ENCODE measurements around the gene CLIP2. TPM values are rescaled to one million over a fixed set of nuclear protein-coding genes. Genes with fewer than 3 reads are reported as not detected.
"Not testable (repeated sequence)": the region's sequence is repeated elsewhere in the genome, so short reads cannot be mapped to it uniquely, and the experiment has no call there.

CLIP2 gene
- total RNA-seq, 2 donors from 2014 or later: 3.2 to 13.4 TPM

- Mint-ChIP-seq H3K36me3 (ENCODE audit: low read depth) (no peaks in the 10 kb centered on the region), H3K27me3 (no peaks in the 10 kb centered on the region), H3K4me1 (no peaks in the 10 kb centered on the region), H3K4me3 (no peak overlapping the region), H3K27ac (no peak overlapping the region)
- DNase-seq (no peak), ATAC-seq (no peak)
- H3K9me3 ChIP-seq (ENCODE audit: control insufficient read depth, low read length, poor library complexity, severe bottlenecking): no peaks in the 10 kb centered on the region
These were observed 70.8 kb downstream of the CLIP2 start for GRCh38 chr7:74360008-74360407.

- Mint-ChIP-seq H3K27me3 (no peaks in the 10 kb centered on the region), H3K36me3 (ENCODE audit: low read depth) (no peaks in the 10 kb centered on the region), H3K4me3 (no peak overlapping the region), H3K4me1 (no peaks in the 10 kb centered on the region), H3K27ac (no peak overlapping the region)
- DNase-seq (no peak), ATAC-seq (no peak)
- no peaks in the 10 kb centered on the region for H3K9me3 ChIP-seq (ENCODE audit: control insufficient read depth, low read length, poor library complexity, severe bottlenecking)
These were observed 73.1 kb downstream of the CLIP2 start for GRCh38 chr7:74362266-74362665.

DNA sequence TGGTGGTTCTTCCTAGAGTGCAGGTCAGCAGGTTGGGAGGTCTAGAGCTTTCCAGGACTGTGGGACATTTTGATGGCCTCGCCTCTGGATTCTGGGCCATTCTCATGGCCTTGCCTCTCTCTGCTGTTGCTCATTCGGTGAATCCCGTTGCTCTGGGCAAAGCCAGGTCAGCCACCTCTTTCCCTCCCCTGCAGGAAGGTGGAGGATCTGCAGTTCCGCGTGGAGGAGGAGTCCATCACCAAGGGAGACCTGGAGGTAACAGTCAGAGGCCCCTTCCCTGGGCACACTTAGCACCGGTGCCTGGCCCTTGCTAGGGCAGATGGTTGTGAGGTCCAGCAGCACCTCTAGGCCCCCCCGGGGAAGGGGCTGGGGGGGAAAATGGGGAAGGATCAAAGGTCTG, 74.9 kb downstream of the CLIP2 start:
- Mint-ChIP-seq H3K4me3 (no peak overlapping the region), H3K27ac (no peak overlapping the region), H3K27me3 (no peaks in the 10 kb centered on the region), H3K4me1 (no peaks in the 10 kb centered on the region), H3K36me3 (ENCODE audit: low read depth) (no peaks in the 10 kb centered on the region)
- ATAC-seq (no peak), DNase-seq (no peak)
- no peaks in the 10 kb centered on the region for H3K9me3 ChIP-seq (ENCODE audit: control insufficient read depth, low read length, poor library complexity, severe bottlenecking)

- no peaks in the 10 kb centered on the region for H3K36me3 Mint-ChIP-seq (ENCODE audit: low read depth)
- H3K9me3 ChIP-seq (ENCODE audit: control insufficient read depth, low read length, poor library complexity, severe bottlenecking): no peaks in the 10 kb centered on the region
- H3K27ac Mint-ChIP-seq: no peak overlapping the region
- ATAC-seq: no peak
- no peak overlapping the region for H3K4me3 Mint-ChIP-seq
- H3K4me1 Mint-ChIP-seq: no peaks in the 10 kb centered on the region
- DNase-seq: no peak
- no peaks in the 10 kb centered on the region for H3K27me3 Mint-ChIP-seq
These were observed 76.3 kb downstream of the CLIP2 start for GRCh38 chr7:74365322-74366022.

DNA sequence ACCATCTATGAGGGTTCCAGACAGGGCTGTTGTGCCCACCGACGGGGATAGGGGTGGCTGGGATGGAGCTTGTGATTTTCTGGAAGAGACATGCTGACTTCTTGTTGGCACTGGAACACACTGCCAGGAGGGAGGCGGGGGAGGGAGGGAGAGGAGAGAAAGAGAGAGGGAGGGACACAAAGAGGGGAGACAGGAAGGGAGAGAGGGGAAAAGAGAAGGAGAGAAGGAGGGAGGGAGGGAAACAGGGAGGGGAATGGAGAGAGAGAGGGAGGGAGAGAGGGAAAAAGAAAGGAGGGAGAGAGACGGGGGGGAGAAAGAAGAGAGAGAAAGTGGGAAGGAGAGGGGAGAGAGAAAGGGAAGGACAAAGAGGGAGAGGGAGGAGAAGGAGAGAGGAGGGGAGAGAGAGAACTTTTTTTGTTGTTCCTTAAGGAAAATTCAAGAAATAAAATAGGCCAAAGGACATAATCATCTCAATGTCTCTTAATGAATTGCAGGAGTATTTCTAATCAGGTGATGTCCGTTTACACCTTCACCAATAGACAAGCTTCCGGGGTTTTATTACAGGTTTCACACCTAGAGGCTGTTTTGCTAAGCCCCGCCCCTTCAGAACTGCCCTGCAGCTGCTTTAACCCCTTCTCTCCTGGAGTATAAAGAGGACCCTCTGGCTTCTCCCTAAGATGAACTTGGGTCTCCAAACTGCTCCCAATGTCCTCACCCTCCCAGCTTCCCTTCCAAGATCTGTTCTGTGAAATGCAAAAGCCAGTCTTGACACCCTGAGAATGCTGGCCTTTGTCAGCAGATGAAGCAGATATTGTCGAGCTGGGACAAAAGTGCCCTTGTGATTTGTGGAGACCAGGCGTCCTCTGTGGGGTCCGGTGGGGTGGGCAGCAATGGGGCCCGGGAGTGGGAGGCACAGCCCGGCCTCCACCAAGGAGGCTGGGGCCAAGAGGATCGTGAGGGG, 82.5 kb downstream of the CLIP2 start:
- no peaks in the 10 kb centered on the region for H3K9me3 ChIP-seq (ENCODE audit: control insufficient read depth, low read length, poor library complexity, severe bottlenecking)
- no peak for DNase-seq
- H3K36me3 Mint-ChIP-seq (ENCODE audit: low read depth): no peaks in the 10 kb centered on the region
- H3K4me3 Mint-ChIP-seq: peak overlapping the region; percentile 7
- peaks cover 5% of the 10 kb centered on the region for H3K4me1 Mint-ChIP-seq
- H3K27ac Mint-ChIP-seq: no peak overlapping the region
- no peaks in the 10 kb centered on the region for H3K27me3 Mint-ChIP-seq
- ATAC-seq: no peak

- H3K4me1 Mint-ChIP-seq: peaks cover 5% of the 10 kb centered on the region
- DNase-seq (no peak), ATAC-seq (no peak)
- H3K27me3 Mint-ChIP-seq: no peaks in the 10 kb centered on the region
- no peak overlapping the region for H3K4me3 Mint-ChIP-seq
- no peak overlapping the region for H3K27ac Mint-ChIP-seq
- no peaks in the 10 kb centered on the region for H3K36me3 Mint-ChIP-seq (ENCODE audit: low read depth)
- H3K9me3 ChIP-seq (ENCODE audit: control insufficient read depth, low read length, poor library complexity, severe bottlenecking): no peaks in the 10 kb centered on the region
These were observed 83.4 kb downstream of the CLIP2 start for GRCh38 chr7:74372511-74373111.

GRCh38 chr7:74373536-74373935, 84.3 kb downstream of the CLIP2 start:
- ATAC-seq (no peak), DNase-seq (no peak)
- Mint-ChIP-seq H3K4me3 (no peak overlapping the region), H3K4me1 (peaks cover 5% of the 10 kb centered on the region), H3K27me3 (no peaks in the 10 kb centered on the region), H3K27ac (no peak overlapping the region), H3K36me3 (ENCODE audit: low read depth) (no peaks in the 10 kb centered on the region)
- H3K9me3 ChIP-seq (ENCODE audit: control insufficient read depth, low read length, poor library complexity, severe bottlenecking): no peaks in the 10 kb centered on the region

- H3K27me3 Mint-ChIP-seq: no peaks in the 10 kb centered on the region
- H3K27ac Mint-ChIP-seq: no peak overlapping the region
- no peaks in the 10 kb centered on the region for H3K9me3 ChIP-seq (ENCODE audit: control insufficient read depth, low read length, poor library complexity, severe bottlenecking)
- H3K4me3 Mint-ChIP-seq: no peak overlapping the region
- H3K36me3 Mint-ChIP-seq (ENCODE audit: low read depth): no peaks in the 10 kb centered on the region
- no peak for DNase-seq
- no peak for ATAC-seq
- peaks cover 5% of the 10 kb centered on the region for H3K4me1 Mint-ChIP-seq
These were observed 86.6 kb downstream of the CLIP2 start for GRCh38 chr7:74375726-74376220.

- no peak for ATAC-seq
- Mint-ChIP-seq H3K27ac (no peak overlapping the region), H3K4me3 (no peak overlapping the region), H3K36me3 (ENCODE audit: low read depth) (no peaks in the 10 kb centered on the region), H3K4me1 (peaks cover 3% of the 10 kb centered on the region), H3K27me3 (no peaks in the 10 kb centered on the region)
- H3K9me3 ChIP-seq (ENCODE audit: control insufficient read depth, low read length, poor library complexity, severe bottlenecking): no peaks in the 10 kb centered on the region
- no peak for DNase-seq
These were observed 87.2 kb downstream of the CLIP2 start for GRCh38 chr7:74376256-74377036.

- H3K27ac Mint-ChIP-seq: no peak overlapping the region
- no peaks in the 10 kb centered on the region for H3K4me1 Mint-ChIP-seq
- no peaks in the 10 kb centered on the region for H3K9me3 ChIP-seq (ENCODE audit: control insufficient read depth, low read length, poor library complexity, severe bottlenecking)
- H3K36me3 Mint-ChIP-seq (ENCODE audit: low read depth): no peaks in the 10 kb centered on the region
- no peak overlapping the region for H3K4me3 Mint-ChIP-seq
- ATAC-seq: no peak
- no peak for DNase-seq
- no peaks in the 10 kb centered on the region for H3K27me3 Mint-ChIP-seq
These were observed 90.7 kb downstream of the CLIP2 start for GRCh38 chr7:74379938-74380337.

DNA sequence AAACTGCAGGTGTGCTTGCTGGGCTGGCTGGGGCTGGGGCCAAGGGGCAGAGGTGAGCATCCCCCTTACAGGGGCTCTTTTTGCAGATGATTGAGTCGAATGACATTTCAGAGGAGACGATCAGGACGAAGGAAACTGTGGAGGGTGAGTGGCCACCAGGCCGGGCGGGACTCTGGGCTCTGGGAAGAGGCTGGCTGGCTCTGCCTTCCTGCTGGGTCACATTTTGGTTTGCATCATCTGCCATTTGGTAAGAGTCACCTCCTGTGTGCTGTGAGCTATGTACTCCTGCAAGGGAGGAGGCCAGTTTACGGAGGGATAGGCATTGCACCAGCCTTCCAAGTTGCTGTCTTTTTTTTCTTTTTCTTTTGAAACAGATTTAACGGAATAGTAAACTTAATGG, 91.5 kb downstream of the CLIP2 start:
- Mint-ChIP-seq H3K27me3 (no peaks in the 10 kb centered on the region), H3K36me3 (ENCODE audit: low read depth) (no peaks in the 10 kb centered on the region), H3K4me3 (no peak overlapping the region), H3K27ac (no peak overlapping the region), H3K4me1 (no peaks in the 10 kb centered on the region)
- no peaks in the 10 kb centered on the region for H3K9me3 ChIP-seq (ENCODE audit: control insufficient read depth, low read length, poor library complexity, severe bottlenecking)
- ATAC-seq (no peak), DNase-seq (no peak)

DNA sequence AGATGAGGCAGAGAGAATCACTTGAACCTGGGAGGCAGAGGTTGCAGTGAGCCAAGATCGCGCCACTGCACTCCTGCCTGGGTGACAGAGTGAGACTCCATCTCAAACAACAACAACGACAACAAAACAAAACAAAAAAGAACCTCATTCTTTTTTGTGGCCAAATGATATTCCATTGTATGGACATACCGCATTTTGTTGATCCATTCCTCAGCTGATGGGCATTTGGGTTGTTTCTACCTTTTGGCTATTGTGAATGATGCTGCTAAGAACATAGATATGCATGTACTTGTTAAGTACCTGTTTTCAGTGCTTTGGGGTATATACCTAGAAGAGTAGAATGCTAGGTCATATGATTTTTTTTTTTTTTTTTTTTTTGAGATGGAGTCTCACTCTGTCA, 94.9 kb downstream of the CLIP2 start:
- not testable (repeated sequence) for H3K27ac Mint-ChIP-seq; H3K9me3 ChIP-seq (ENCODE audit: control insufficient read depth, low read length, poor library complexity, severe bottlenecking); H3K27me3 Mint-ChIP-seq; H3K4me1 Mint-ChIP-seq; DNase-seq; H3K4me3 Mint-ChIP-seq; H3K36me3 Mint-ChIP-seq (ENCODE audit: low read depth); ATAC-seq

DNA sequence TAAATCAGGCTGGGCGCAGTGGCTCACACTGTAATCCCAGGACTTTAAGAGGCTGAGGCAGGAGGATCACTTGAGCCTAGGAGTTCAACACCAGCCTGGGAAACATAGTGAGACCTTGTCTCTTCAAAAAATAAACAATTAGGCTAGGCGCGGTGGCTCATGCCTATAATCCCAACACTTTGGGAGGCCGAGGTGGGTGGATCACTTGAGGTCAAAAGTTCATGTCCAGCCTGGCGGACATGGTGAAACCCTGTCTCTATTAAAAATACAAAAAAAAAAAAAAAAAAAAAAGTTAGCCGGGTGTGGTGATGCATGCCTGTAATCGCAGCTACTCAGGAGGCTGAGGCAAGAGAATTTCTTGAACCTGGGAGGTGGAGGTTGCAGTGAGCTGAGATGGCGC, 95.6 kb downstream of the CLIP2 start:
- H3K4me3 Mint-ChIP-seq; ATAC-seq; DNase-seq; H3K27me3 Mint-ChIP-seq; H3K27ac Mint-ChIP-seq; H3K4me1 Mint-ChIP-seq; H3K36me3 Mint-ChIP-seq (ENCODE audit: low read depth); H3K9me3 ChIP-seq (ENCODE audit: control insufficient read depth, low read length, poor library complexity, severe bottlenecking): not testable (repeated sequence)
